H9 (cell line): ENCODE data around the gene LRRC15. TPM values are rescaled to one million over a fixed set of nuclear protein-coding genes. Genes with fewer than 3 reads are reported as not detected.

ENCODE experiments used
- DNase-seq: peaks from one replicate; pipeline ENCODE4 v3.0.0-alpha.2; 2017
- H2AFZ ChIP-seq: one replicate; pipeline ENCODE4 v1.6.1; 2013; ENCODE audit warnings: mild to moderate bottlenecking, low read length, control low read depth, moderate library complexity
- H2AK5ac ChIP-seq: 2 replicates; pipeline ENCODE4 v1.6.1; 2013; ENCODE audit warnings: low read length, control low read depth, mixed read lengths; ENCODE audit not compliant: insufficient read length
- H2BK120ac ChIP-seq: one replicate; pipeline ENCODE4 v1.6.1; 2013; ENCODE audit warnings: low read depth, mild to moderate bottlenecking, low read length, control low read depth, inconsistent platforms; ENCODE audit not compliant: poor library complexity, severe bottlenecking
- H2BK12ac ChIP-seq: 2 replicates; pipeline ENCODE4 v1.6.1; 2013; ENCODE audit warnings: low read length, control low read depth, mixed read lengths, low read depth; ENCODE audit not compliant: insufficient read length
- H2BK15ac ChIP-seq: 2 replicates; pipeline ENCODE4 v1.6.1; 2013; ENCODE audit warnings: low read depth, low read length, control low read depth
- H2BK20ac ChIP-seq: one replicate; pipeline ENCODE4 v1.6.1; 2013; ENCODE audit warnings: low read depth, mild to moderate bottlenecking, low read length, control low read depth, inconsistent platforms; ENCODE audit not compliant: poor library complexity, severe bottlenecking
- H2BK5ac ChIP-seq: 2 replicates; pipeline ENCODE4 v1.6.1; 2013; ENCODE audit warnings: low read length, control low read depth, mixed read lengths; ENCODE audit not compliant: insufficient read length
- H3K14ac ChIP-seq: 2 replicates; pipeline ENCODE4 v1.6.1; 2013; ENCODE audit warnings: low read length, control low read depth; ENCODE audit not compliant: insufficient read depth
- H3K18ac ChIP-seq: 2 replicates; pipeline ENCODE4 v1.6.1; 2013; ENCODE audit warnings: low read depth, mild to moderate bottlenecking, mixed read lengths, low read length, control low read depth; ENCODE audit not compliant: insufficient read length
- H3K23ac ChIP-seq: 2 replicates; pipeline ENCODE4 v1.6.1; 2013; ENCODE audit warnings: low read length, control low read depth, mixed read lengths, low read depth; ENCODE audit not compliant: insufficient read length
- H3K23me2 ChIP-seq: 2 replicates; pipeline ENCODE4 v1.6.1; 2013; ENCODE audit warnings: low read depth, mild to moderate bottlenecking, mixed read lengths, low read length, control low read depth; ENCODE audit not compliant: insufficient read length, poor library complexity, severe bottlenecking
- H3K27ac ChIP-seq: 2 replicates; pipeline ENCODE4 v1.5.1; 2013; ENCODE audit warnings: low read length, control low read depth, mixed read lengths, low read depth; ENCODE audit not compliant: insufficient read length
- H3K27me3 ChIP-seq: 2 replicates; pipeline ENCODE4 v1.6.1; 2013; ENCODE audit warnings: low read length, control low read depth, inconsistent platforms; ENCODE audit not compliant: insufficient read depth
- H3K4ac ChIP-seq: 2 replicates; pipeline ENCODE4 v1.6.1; 2013; ENCODE audit warnings: low read depth, mild to moderate bottlenecking, control low read depth, inconsistent platforms, low read length, moderate library complexity
- H3K4me1 ChIP-seq: 2 replicates; pipeline ENCODE4 v1.6.1; 2013; ENCODE audit warnings: low read length, control low read depth, inconsistent platforms; ENCODE audit not compliant: insufficient read depth
- H3K4me2 ChIP-seq: 2 replicates; pipeline ENCODE4 v1.6.1; 2013; ENCODE audit warnings: low read length, control low read depth, mixed read lengths; ENCODE audit not compliant: insufficient read length, insufficient read depth
- H3K56ac ChIP-seq: 2 replicates; pipeline ENCODE4 v1.6.1; 2013; ENCODE audit warnings: low read depth, mild to moderate bottlenecking, mixed read lengths, low read length, control low read depth; ENCODE audit not compliant: insufficient read length
- H3K79me1 ChIP-seq: 2 replicates; pipeline ENCODE4 v1.6.1; 2013; ENCODE audit warnings: low read depth, mild to moderate bottlenecking, moderate library complexity, low read length, control low read depth, inconsistent platforms; ENCODE audit not compliant: insufficient read depth, poor library complexity, severe bottlenecking
- H3K79me2 ChIP-seq: 2 replicates; pipeline ENCODE4 v1.6.1; 2013; ENCODE audit warnings: low read length, control low read depth, inconsistent platforms; ENCODE audit not compliant: insufficient read depth
- H3K9ac ChIP-seq: 2 replicates; pipeline ENCODE4 v1.6.1; 2013; ENCODE audit warnings: low read length, control low read depth, mixed read lengths; ENCODE audit not compliant: insufficient read length; ENCODE audit errors: extremely low read depth
- H3K9me3 ChIP-seq: one replicate; pipeline ENCODE4 v1.6.1; 2013; ENCODE audit warnings: low read depth, low read length, inconsistent platforms; ENCODE audit not compliant: control insufficient read depth
- H3T11ph ChIP-seq: one replicate; pipeline ENCODE4 v1.6.1; 2013; ENCODE audit warnings: mild to moderate bottlenecking, low read length, control low read depth, inconsistent platforms
- H4K20me1 ChIP-seq: one replicate; pipeline ENCODE4 v1.6.1; 2013; ENCODE audit not compliant: control insufficient read depth, insufficient read length, insufficient read depth
- H4K5ac ChIP-seq: 2 replicates; pipeline ENCODE4 v1.6.1; 2013; ENCODE audit warnings: low read depth, mild to moderate bottlenecking, mixed read lengths, low read length, control low read depth; ENCODE audit not compliant: insufficient read length
- H4K8ac ChIP-seq: replicated peaks from 2 replicates; pipeline ENCODE4 v1.6.1; 2013; ENCODE audit warnings: low read length, control low read depth, mixed read lengths, low read depth; ENCODE audit not compliant: insufficient read length
- H4K91ac ChIP-seq: 2 replicates; pipeline ENCODE4 v1.6.1; 2013; ENCODE audit warnings: low read depth, mild to moderate bottlenecking, moderate library complexity, mixed read lengths, low read length, control low read depth; ENCODE audit not compliant: insufficient read length
- H3K27ac Mint-ChIP-seq, 3 experiments: 2 replicates in 2 of 3; 3 replicates in 1 of 3; pipeline ENCODE4 v1.8.0; 2020 to 2021; ENCODE audit warnings: mixed read lengths in 3 of 3, mild to moderate bottlenecking in 1 of 3, moderate library complexity in 1 of 3
- H3K27me3 Mint-ChIP-seq: 2 replicates; pipeline ENCODE4 v1.8.0; 2021; ENCODE audit warnings: low read depth, mild to moderate bottlenecking, moderate library complexity, mixed read lengths
- H3K36me3 Mint-ChIP-seq, 3 experiments: 2 replicates in 2 of 3; 3 replicates in 1 of 3; pipeline ENCODE4 v1.8.0; 2020 to 2021; ENCODE audit warnings: low read depth in 3 of 3, mixed read lengths in 3 of 3; ENCODE audit not compliant: insufficient read depth in 1 of 3
- H3K4me1 Mint-ChIP-seq, 2 experiments: 2 replicates each; pipeline ENCODE4 v1.8.0; 2020; ENCODE audit warnings: mixed read lengths in 2 of 2
- H3K4me3 Mint-ChIP-seq, 2 experiments: 2 replicates in 1 of 2; 3 replicates in 1 of 2; pipeline ENCODE4 v1.8.0; 2020 to 2021; ENCODE audit warnings: mild to moderate bottlenecking in 2 of 2, mixed read lengths in 2 of 2, moderate library complexity in 1 of 2
- H3K9me3 Mint-ChIP-seq, 2 experiments: 2 replicates in 1 of 2; 3 replicates in 1 of 2; pipeline ENCODE4 v1.8.0; 2020; ENCODE audit warnings: mild to moderate bottlenecking in 2 of 2, mixed read lengths in 2 of 2, moderate library complexity in 1 of 2
- WGBS: extraction: QIAGEN DNeasy Blood & Tissue Kit; methylation state at CpG from one replicate; pipeline ENCODE4 v1.1.7; 2013; ENCODE audit warnings: missing lambda C conversion rate, low lambda C conversion rate, mixed read lengths; ENCODE audit not compliant: insufficient read length; ENCODE audit errors: extremely low coverage; 5-methylcytosine and 5-hydroxymethylcytosine counted together
- total RNA-seq: library from RNA; stranded (reverse); gene quantifications from 2 replicates; pipeline ENCODE4 v1.2.1, GENCODE V29; 2021
- TF ChIP-seq, protein P1 (sequence below): fragments of 200-600 bp; sonication (generic); conservative IDR thresholded peaks from 3 replicates; pipeline ENCODE4 v1.8.0; 2021; ENCODE audit warnings: antibody characterized with exemption, mild to moderate bottlenecking

The LRRC15 gene
- total RNA-seq, 1 experiment from 2014 or later = 0.07 TPM

DNA sequence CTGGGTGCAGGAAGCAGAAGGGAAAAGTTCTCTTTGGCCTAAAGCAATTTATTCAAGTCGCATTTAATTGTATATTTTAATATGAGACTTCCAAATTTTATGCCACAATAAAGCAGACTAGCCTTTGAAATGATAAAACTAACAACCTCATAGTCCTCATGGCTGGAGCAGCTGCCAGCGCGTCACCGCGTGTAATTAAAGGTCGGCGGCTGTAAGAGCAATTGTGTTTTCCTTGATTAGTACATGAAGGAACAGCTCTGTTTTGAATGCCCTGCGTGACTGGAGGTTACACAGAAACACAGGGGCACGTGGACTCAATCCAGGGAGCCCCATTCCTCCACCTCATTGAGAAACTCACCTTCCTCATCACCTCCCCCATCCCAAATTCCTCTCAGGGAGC lies 10.1 kb upstream of the LRRC15 start:
- no peak overlapping the region for H2BK12ac ChIP-seq
- H2BK20ac ChIP-seq = no peak overlapping the region
- H2BK120ac ChIP-seq = no peak overlapping the region
- Mint-ChIP-seq H3K27ac (no peak overlapping the region), H3K9me3 (no peaks in the 10 kb centered on the region), H3K4me1 (peaks cover 45 to 68% of the 10 kb centered on the region in 2 experiments), H3K4me3 (no peak overlapping the region), H3K36me3 (no peaks in the 10 kb centered on the region), H3K27me3 (peaks cover 9% of the 10 kb centered on the region)
- no peaks in the 10 kb centered on the region for H4K20me1 ChIP-seq
- H3K27me3 ChIP-seq = no peaks in the 10 kb centered on the region
- H3K27ac ChIP-seq = no peak overlapping the region
- no peak overlapping the region for H2AK5ac ChIP-seq
- H2BK5ac ChIP-seq = no peak overlapping the region
- H3K9me3 ChIP-seq = no peaks in the 10 kb centered on the region
- no peak overlapping the region for H2BK15ac ChIP-seq
- WGBS = no CpG with 5 or more reads among the region's 9 CpGs
- no peak overlapping the region for H4K8ac ChIP-seq
- no peak overlapping the region for H3T11ph ChIP-seq
- H3K4me2 ChIP-seq = no peak overlapping the region
- no peak overlapping the region for H3K14ac ChIP-seq
- no peak overlapping the region for H4K5ac ChIP-seq
- H2AFZ ChIP-seq = no peak overlapping the region
- H3K23ac ChIP-seq = no peak overlapping the region
- no peaks in the 10 kb centered on the region; the same call in 1 of the 2 replicates for H3K4me1 ChIP-seq
- no peaks in the 10 kb centered on the region for H3K79me1 ChIP-seq
- DNase-seq = peak; percentile 21
- H3K56ac ChIP-seq = no peak overlapping the region
- no peaks in the 10 kb centered on the region for H3K79me2 ChIP-seq
- H3K4ac ChIP-seq = no peak overlapping the region
- TF ChIP-seq, protein P1, sequence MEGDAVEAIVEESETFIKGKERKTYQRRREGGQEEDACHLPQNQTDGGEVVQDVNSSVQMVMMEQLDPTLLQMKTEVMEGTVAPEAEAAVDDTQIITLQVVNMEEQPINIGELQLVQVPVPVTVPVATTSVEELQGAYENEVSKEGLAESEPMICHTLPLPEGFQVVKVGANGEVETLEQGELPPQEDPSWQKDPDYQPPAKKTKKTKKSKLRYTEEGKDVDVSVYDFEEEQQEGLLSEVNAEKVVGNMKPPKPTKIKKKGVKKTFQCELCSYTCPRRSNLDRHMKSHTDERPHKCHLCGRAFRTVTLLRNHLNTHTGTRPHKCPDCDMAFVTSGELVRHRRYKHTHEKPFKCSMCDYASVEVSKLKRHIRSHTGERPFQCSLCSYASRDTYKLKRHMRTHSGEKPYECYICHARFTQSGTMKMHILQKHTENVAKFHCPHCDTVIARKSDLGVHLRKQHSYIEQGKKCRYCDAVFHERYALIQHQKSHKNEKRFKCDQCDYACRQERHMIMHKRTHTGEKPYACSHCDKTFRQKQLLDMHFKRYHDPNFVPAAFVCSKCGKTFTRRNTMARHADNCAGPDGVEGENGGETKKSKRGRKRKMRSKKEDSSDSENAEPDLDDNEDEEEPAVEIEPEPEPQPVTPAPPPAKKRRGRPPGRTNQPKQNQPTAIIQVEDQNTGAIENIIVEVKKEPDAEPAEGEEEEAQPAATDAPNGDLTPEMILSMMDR = no peak
- no peak overlapping the region for H3K9ac ChIP-seq
- no peak overlapping the region for H3K18ac ChIP-seq
- H4K91ac ChIP-seq = no peak overlapping the region
- H3K23me2 ChIP-seq = no peaks in the 10 kb centered on the region
